ENCODE data around the gene SKA2. TPM values are rescaled to one million over a fixed set of nuclear protein-coding genes. Genes with fewer than 3 reads are reported as not detected.

Gene SKA2
- total and polyA plus RNA-seq, 9 of the 15 experiments (the other 6 are each of a cell fraction or from before 2014, with no cell fraction given) = 58.1 to 183 (median 133) TPM

GRCh38 chr17:59155439-59156177 is 622 bp upstream of the SKA2 start, which contains the start of gene PRR11 (continued):
- TF ChIP-seq, protein P1, sequence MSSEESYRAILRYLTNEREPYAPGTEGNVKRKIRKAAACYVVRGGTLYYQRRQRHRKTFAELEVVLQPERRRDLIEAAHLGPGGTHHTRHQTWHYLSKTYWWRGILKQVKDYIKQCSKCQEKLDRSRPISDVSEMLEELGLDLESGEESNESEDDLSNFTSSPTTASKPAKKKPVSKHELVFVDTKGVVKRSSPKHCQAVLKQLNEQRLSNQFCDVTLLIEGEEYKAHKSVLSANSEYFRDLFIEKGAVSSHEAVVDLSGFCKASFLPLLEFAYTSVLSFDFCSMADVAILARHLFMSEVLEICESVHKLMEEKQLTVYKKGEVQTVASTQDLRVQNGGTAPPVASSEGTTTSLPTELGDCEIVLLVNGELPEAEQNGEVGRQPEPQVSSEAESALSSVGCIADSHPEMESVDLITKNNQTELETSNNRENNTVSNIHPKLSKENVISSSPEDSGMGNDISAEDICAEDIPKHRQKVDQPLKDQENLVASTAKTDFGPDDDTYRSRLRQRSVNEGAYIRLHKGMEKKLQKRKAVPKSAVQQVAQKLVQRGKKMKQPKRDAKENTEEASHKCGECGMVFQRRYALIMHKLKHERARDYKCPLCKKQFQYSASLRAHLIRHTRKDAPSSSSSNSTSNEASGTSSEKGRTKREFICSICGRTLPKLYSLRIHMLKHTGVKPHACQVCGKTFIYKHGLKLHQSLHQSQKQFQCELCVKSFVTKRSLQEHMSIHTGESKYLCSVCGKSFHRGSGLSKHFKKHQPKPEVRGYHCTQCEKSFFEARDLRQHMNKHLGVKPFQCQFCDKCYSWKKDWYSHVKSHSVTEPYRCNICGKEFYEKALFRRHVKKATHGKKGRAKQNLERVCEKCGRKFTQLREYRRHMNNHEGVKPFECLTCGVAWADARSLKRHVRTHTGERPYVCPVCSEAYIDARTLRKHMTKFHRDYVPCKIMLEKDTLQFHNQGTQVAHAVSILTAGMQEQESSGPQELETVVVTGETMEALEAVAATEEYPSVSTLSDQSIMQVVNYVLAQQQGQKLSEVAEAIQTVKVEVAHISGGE (CRISPR knock-in tag; IDR thresholded peaks at IDR 0.05) = peak in 1 of 3 experiments; percentile 87; a peak in 2 of 6 replicates
- TF ChIP-seq CBFB (CRISPR knock-in tag; IDR thresholded peaks at IDR 0.05) (no peak), PHTF2 (CRISPR knock-in tag; IDR thresholded peaks at IDR 0.05) (no peak), ZNF445 (CRISPR knock-in tag; IDR thresholded peaks at IDR 0.05; ENCODE audit: low read depth) (no peak), E2F1 (CRISPR knock-in tag; IDR thresholded peaks at IDR 0.05) (no peak; the same call in 1 of the 2 replicates), ELF2 (CRISPR knock-in tag; IDR thresholded peaks at IDR 0.05) (no peak), CHD4 (IDR thresholded peaks at IDR 0.05; ENCODE audit: insufficient read depth, insufficient replicate concordance, low read depth, low read length, poor library complexity, severe bottlenecking) (no peak), TRIM28 (IDR thresholded peaks at IDR 0.05) (no peak), ELF4 (CRISPR knock-in tag; IDR thresholded peaks at IDR 0.05) (0 out of 2 replicates have a peak, but pooled peaks have one; percentile 22), U2AF1 (optimal IDR thresholded peaks at IDR 0.05; ENCODE audit: low read depth, low read length) (no peak), ZNF277 (CRISPR knock-in tag; IDR thresholded peaks at IDR 0.05; ENCODE audit: borderline replicate concordance) (no peak), MECOM (CRISPR knock-in tag; IDR thresholded peaks at IDR 0.05) (no peak), ZNF174 (CRISPR knock-in tag; IDR thresholded peaks at IDR 0.05) (no peak), EP300 (IDR thresholded peaks at IDR 0.05; ENCODE audit: low read length) (no peak)
- TF ChIP-seq, protein P2, sequence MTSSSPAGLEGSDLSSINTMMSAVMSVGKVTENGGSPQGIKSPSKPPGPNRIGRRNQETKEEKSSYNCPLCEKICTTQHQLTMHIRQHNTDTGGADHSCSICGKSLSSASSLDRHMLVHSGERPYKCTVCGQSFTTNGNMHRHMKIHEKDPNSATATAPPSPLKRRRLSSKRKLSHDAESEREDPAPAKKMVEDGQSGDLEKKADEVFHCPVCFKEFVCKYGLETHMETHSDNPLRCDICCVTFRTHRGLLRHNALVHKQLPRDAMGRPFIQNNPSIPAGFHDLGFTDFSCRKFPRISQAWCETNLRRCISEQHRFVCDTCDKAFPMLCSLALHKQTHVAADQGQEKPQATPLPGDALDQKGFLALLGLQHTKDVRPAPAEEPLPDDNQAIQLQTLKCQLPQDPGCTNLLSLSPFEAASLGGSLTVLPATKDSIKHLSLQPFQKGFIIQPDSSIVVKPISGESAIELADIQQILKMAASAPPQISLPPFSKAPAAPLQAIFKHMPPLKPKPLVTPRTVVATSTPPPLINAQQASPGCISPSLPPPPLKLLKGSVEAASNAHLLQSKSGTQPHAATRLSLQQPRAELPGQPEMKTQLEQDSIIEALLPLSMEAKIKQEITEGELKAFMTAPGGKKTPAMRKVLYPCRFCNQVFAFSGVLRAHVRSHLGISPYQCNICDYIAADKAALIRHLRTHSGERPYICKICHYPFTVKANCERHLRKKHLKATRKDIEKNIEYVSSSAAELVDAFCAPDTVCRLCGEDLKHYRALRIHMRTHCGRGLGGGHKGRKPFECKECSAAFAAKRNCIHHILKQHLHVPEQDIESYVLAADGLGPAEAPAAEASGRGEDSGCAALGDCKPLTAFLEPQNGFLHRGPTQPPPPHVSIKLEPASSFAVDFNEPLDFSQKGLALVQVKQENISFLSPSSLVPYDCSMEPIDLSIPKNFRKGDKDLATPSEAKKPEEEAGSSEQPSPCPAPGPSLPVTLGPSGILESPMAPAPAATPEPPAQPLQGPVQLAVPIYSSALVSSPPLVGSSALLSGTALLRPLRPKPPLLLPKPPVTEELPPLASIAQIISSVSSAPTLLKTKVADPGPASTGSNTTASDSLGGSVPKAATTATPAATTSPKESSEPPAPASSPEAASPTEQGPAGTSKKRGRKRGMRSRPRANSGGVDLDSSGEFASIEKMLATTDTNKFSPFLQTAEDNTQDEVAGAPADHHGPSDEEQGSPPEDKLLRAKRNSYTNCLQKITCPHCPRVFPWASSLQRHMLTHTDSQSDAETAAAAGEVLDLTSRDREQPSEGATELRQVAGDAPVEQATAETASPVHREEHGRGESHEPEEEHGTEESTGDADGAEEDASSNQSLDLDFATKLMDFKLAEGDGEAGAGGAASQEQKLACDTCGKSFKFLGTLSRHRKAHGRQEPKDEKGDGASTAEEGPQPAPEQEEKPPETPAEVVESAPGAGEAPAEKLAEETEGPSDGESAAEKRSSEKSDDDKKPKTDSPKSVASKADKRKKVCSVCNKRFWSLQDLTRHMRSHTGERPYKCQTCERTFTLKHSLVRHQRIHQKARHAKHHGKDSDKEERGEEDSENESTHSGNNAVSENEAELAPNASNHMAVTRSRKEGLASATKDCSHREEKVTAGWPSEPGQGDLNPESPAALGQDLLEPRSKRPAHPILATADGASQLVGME (CRISPR knock-in tag; IDR thresholded peaks at IDR 0.05) = no peak

All from K562 (cell line).